B cell (primary cell): ENCODE data around the gene ATRIP. TPM values are rescaled to one million over a fixed set of nuclear protein-coding genes. Genes with fewer than 3 reads are reported as not detected.

Experiments
- ATAC-seq: fragments of 200-7000 bp; cut with Tn5 transposase; one replicate; pipeline ENCODE4 v1.10.0; 2021; ENCODE audit warnings: low read depth, mild to moderate bottlenecking, moderate number of reproducible peaks, moderate library complexity
- CTCF ChIA-PET: fragments of 350-600 bp; sonication (Branson Sonifier 250); formaldehyde crosslinking; loops from one replicate; lab custom pipeline; 2021; ENCODE audit warnings: antibody characterized with exemption, inconsistent platforms; lab: Charles Lee
- POLR2A ChIA-PET: fragments of 350-600 bp; sonication (Branson Sonifier 250); formaldehyde crosslinking; loops from one replicate; lab custom pipeline; 2021; ENCODE audit warnings: antibody characterized with exemption; lab: Charles Lee
- DNase-seq: peaks from one replicate; pipeline ENCODE4 v3.0.0; 2013
- H2AFZ ChIP-seq: 2 replicates; pipeline ENCODE4 v1.6.1; 2012; ENCODE audit warnings: mild to moderate bottlenecking, low read depth, low read length; ENCODE audit not compliant: insufficient read depth, poor library complexity, severe bottlenecking
- H3K27ac ChIP-seq, 2 donors: 1 replicate in 1 of 2; 2 replicates in 1 of 2; pipeline ENCODE4 v1.5.1; 2012 to 2013; ENCODE audit warnings: low read length in 2 of 2, mild to moderate bottlenecking in 2 of 2, moderate library complexity in 1 of 2
- H3K27me3 ChIP-seq, 4 experiments: fragments of 200-600 bp in 1 of 4; sonication (generic) in 1 of 4; replicated peaks in 1 of 4; 1 replicate in 2 of 4; 2 replicates in 2 of 4; pipeline versions ENCODE4 v1.6.1 to v1.7.0; 2013 to 2016; ENCODE audit warnings: low read length in 3 of 4, mild to moderate bottlenecking in 2 of 4, mixed read lengths in 1 of 4, moderate library complexity in 1 of 4; ENCODE audit not compliant: insufficient read depth in 4 of 4, control insufficient read depth in 3 of 4; ENCODE audit errors: control extremely low read depth in 1 of 4
- H3K36me3 ChIP-seq, 2 experiments: replicated peaks in 1 of 2; 1 replicate in 1 of 2; 2 replicates in 1 of 2; pipeline versions ENCODE4 v1.6.1 to v1.7.1; 2013; ENCODE audit warnings: low read length in 1 of 2; ENCODE audit not compliant: insufficient read depth in 2 of 2, control insufficient read depth in 1 of 2; ENCODE audit errors: control extremely low read depth in 1 of 2, extremely low read depth in 1 of 2
- H3K4me1 ChIP-seq, 2 donors: fragments of 200-600 bp in 1 of 2; sonication (generic) in 1 of 2; 1 replicate in 1 of 2; 2 replicates in 1 of 2; pipeline versions ENCODE4 v1.5.1 to v1.6.1; 2013 to 2017; ENCODE audit warnings: low read length in 2 of 2; ENCODE audit not compliant: control insufficient read depth in 2 of 2, insufficient read depth in 2 of 2
- H3K4me2 ChIP-seq: replicated peaks from 2 replicates; pipeline ENCODE3; 2012; ENCODE audit warnings: mild to moderate bottlenecking, low read depth, low read length; ENCODE audit not compliant: poor library complexity, severe bottlenecking
- H3K4me3 ChIP-seq, 5 experiments: fragments of 200-600 bp in 1 of 5; sonication (generic) in 1 of 5; 1 replicate in 3 of 5; 2 replicates in 2 of 5; pipeline versions ENCODE4 v1.5.1 to v1.7.0; 2011 to 2016; ENCODE audit warnings: low read length in 4 of 5, mild to moderate bottlenecking in 4 of 5, low read depth in 2 of 5, control low read depth in 1 of 5, moderate library complexity in 1 of 5; ENCODE audit not compliant: insufficient read depth in 1 of 5; ENCODE audit errors: control extremely low read depth in 1 of 5, extremely low read depth in 1 of 5
- H3K79me2 ChIP-seq: fragments of 200-600 bp; sonication (generic); one replicate; pipeline ENCODE4 v1.6.0; 2016; ENCODE audit warnings: low read length; ENCODE audit not compliant: control insufficient read depth, insufficient read depth
- H3K9ac ChIP-seq: fragments of 200-600 bp; sonication (generic); 2 replicates; pipeline ENCODE4 v1.6.1; 2017; ENCODE audit warnings: mild to moderate bottlenecking, low read length, moderate library complexity
- H3K9me3 ChIP-seq, 3 donors: one replicate each; pipeline versions ENCODE4 v1.6.1 to v1.7.1; 2013; ENCODE audit warnings: low read length in 2 of 3; ENCODE audit not compliant: control insufficient read depth in 2 of 3, insufficient read depth in 1 of 3; ENCODE audit errors: control extremely low read depth in 1 of 3
- H4K20me1 ChIP-seq: 2 replicates; pipeline ENCODE4 v1.6.0; 2012; ENCODE audit warnings: mild to moderate bottlenecking, low read length; ENCODE audit not compliant: insufficient read depth, control insufficient read depth, poor library complexity, severe bottlenecking
- H3K27ac Mint-ChIP-seq: one replicate; pipeline ENCODE4 v1.8.0; 2021; ENCODE audit warnings: mixed read lengths
- H3K27me3 Mint-ChIP-seq: one replicate; pipeline ENCODE4 v1.8.0; 2021; ENCODE audit warnings: mixed read lengths
- H3K4me1 Mint-ChIP-seq: one replicate; pipeline ENCODE4 v1.8.0; 2021; ENCODE audit warnings: mixed read lengths
- H3K4me3 Mint-ChIP-seq: one replicate; pipeline ENCODE4 v1.8.0; 2021; ENCODE audit warnings: mixed read lengths
- H3K9me3 Mint-ChIP-seq: one replicate; pipeline ENCODE4 v1.8.0; 2022; ENCODE audit warnings: mixed read lengths; ENCODE audit not compliant: insufficient read depth
- EZH2 ChIP-seq: IDR thresholded peaks from 2 replicates; pipeline ENCODE4 v1.6.1; 2012; ENCODE audit warnings: borderline replicate concordance, low read depth, mild to moderate bottlenecking, moderate library complexity, low read length; ENCODE audit not compliant: insufficient read depth, poor library complexity, severe bottlenecking
- WGBS: methylation state at CpG from one replicate; pipeline ENCODE4 v1.1.5; 2013; ENCODE audit warnings: missing lambda C conversion rate; ENCODE audit not compliant: insufficient coverage; 5-methylcytosine and 5-hydroxymethylcytosine counted together
- intact Hi-C: fragments of 100-400 bp; cut with micrococcal nuclease; formaldehyde crosslinking; loops from one replicate; pipeline ENCODE4 v1.10.0; 2022
- polyA plus RNA-seq: library from polyadenylated mRNA; depleted of rRNA; stranded (reverse); fragments of >200 nt; gene quantifications from 2 replicates; pipeline ENCODE4 v1.2.3, GENCODE V29; 2012
- total RNA-seq, 2 donors: library from RNA; stranded (reverse); fragments of 120-200 nt in 1 of 2; gene quantifications; 1 replicate in 1 of 2; 2 replicates in 1 of 2; pipeline versions ENCODE4 v1.2.3 to v1.2.4, GENCODE V29; 2013 to 2022
- TF ChIP-seq, protein P1 (sequence below): fragments of 200-600 bp; IDR thresholded peaks from one replicate; pipeline ENCODE4 v1.8.0; 2022; ENCODE audit warnings: antibody characterized with exemption, mild to moderate bottlenecking

The ATRIP gene
- total and polyA plus RNA-seq, 2 donors (not counting 1 experiment from before 2014, with no cell fraction given), result 10.5 to 11.6 TPM

DNA sequence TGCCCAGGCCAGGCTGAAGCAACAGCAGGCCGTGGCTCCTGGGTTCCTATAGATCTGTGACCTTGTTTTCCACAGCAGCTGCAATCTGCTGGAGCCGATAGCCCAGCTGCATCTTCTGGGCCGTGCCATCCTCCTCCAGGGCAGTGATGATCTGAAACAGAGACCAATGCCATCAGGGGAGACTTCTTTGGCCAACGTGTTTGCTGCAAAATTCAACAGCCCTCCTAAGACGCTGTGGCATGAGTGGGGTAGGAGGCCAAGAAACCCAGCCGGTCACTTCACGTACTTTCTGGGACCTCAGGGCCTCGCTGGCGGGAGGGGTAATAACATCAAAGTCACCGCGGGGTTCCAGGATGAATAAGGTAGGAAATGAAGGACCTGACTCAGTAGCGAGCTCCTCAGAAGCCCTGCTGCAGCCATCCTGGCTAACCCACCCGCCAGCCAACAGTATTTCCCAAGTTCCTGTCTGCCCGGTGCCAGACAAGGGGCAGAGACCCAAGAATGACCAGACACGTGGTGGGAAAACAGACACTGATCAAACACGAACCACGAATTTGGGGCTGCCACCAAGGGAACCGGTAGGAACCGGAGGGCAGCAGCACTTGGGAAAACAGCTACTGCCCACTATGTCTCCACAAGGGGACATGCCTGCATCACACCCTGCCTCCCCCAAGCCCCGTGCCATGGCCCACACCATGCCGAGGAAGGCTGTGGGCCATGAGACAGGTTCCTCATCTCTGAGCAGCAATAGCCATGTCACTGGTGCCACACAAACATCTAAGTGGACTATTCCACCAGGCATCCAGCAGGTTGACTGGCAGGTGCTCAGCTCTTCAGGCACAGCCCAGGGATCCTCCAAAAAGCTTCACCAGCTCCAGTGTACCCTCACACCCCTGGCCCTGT is 41.8 kb upstream of the ATRIP start:
- no peaks in the 10 kb centered on the region for H3K27me3 Mint-ChIP-seq
- DNase-seq (peak; percentile 1), ATAC-seq (no peak)
- Histone ChIP-seq H3K9ac (no peak overlapping the region), H3K9me3 (no peaks in the 10 kb centered on the region), H4K20me1 (no peaks in the 10 kb centered on the region), H3K4me1 (no peaks in the 10 kb centered on the region), H3K27me3 (no peaks in the 10 kb centered on the region), H3K36me3 (no peaks in the 10 kb centered on the region), H2AFZ (no peak overlapping the region), H3K79me2 (no peaks in the 10 kb centered on the region), H3K27ac (no peak overlapping the region), H3K4me3 (no peak overlapping the region), H3K4me2 (no peak overlapping the region)
- ChIA-PET POLR2A (no interaction called here), CTCF (interaction anchor here (0.6 to 8.0 kb wide), 3 partner anchors 30 to 1074 kb away, joined by 3 to 330 read pairs (median 190); partner anchors contain the start of genes CCDC51, PFKFB4, PLXNB1 and TMA7)
- H3K9me3 Mint-ChIP-seq, result no peaks in the 10 kb centered on the region
- 93% methylated on average over 19 of the region's 21 CpGs for WGBS
- TF ChIP-seq EZH2, result no peak
- TF ChIP-seq, protein P1, sequence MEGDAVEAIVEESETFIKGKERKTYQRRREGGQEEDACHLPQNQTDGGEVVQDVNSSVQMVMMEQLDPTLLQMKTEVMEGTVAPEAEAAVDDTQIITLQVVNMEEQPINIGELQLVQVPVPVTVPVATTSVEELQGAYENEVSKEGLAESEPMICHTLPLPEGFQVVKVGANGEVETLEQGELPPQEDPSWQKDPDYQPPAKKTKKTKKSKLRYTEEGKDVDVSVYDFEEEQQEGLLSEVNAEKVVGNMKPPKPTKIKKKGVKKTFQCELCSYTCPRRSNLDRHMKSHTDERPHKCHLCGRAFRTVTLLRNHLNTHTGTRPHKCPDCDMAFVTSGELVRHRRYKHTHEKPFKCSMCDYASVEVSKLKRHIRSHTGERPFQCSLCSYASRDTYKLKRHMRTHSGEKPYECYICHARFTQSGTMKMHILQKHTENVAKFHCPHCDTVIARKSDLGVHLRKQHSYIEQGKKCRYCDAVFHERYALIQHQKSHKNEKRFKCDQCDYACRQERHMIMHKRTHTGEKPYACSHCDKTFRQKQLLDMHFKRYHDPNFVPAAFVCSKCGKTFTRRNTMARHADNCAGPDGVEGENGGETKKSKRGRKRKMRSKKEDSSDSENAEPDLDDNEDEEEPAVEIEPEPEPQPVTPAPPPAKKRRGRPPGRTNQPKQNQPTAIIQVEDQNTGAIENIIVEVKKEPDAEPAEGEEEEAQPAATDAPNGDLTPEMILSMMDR, result no peak
- no peak overlapping the region for H3K27ac Mint-ChIP-seq
- H3K4me3 Mint-ChIP-seq, result no peak overlapping the region
- no peaks in the 10 kb centered on the region for H3K4me1 Mint-ChIP-seq
- intact Hi-C loops, result no loop called here

DNA sequence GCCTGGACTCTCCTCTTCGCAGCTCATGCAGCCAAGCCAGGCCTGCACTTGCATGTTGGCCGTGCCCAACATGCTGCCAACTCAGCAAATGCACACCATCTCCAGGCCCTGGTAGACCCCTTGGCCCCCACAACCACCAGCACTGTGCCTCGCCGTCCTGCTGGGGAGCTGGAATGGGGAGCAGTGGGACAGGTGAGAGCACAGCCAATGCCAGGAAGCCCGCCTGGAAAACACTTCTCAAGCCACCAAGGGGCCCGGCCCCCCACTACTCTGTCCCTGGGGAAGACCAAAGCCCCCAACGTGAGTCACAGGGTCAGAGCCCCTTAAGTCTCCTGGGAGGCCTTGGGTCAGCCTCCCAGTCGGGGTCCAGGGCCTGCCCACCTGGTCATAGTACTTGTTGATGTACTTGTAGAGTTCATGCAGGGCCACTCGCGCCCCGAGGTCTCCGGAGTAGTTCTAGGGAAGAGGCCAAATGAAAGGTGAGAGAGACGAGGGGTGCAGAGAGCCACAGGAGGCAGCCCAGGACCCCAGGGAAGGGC is 41.1 kb upstream of the ATRIP start:
- H2AFZ ChIP-seq, result no peak overlapping the region
- no peak overlapping the region for H3K4me3 Mint-ChIP-seq
- CTCF ChIA-PET, result interaction anchor here (7.6 to 8.0 kb wide), 2 partner anchors 29 to 147 kb away, joined by 190 to 330 read pairs; partner anchors contain the start of genes CCDC51, PFKFB4, PLXNB1 and TMA7
- H3K4me1 ChIP-seq, result no peaks in the 10 kb centered on the region
- no peak overlapping the region for H3K4me2 ChIP-seq
- no peak for ATAC-seq
- WGBS, result 90% methylated on average over 12 of the region's 13 CpGs
- H3K79me2 ChIP-seq, result no peaks in the 10 kb centered on the region
- TF ChIP-seq, protein P1, result no peak
- TF ChIP-seq EZH2, result no peak
- intact Hi-C loops, result no loop called here
- no peak overlapping the region for H3K4me3 ChIP-seq
- H3K9me3 ChIP-seq, result no peaks in the 10 kb centered on the region
- H3K27me3 Mint-ChIP-seq, result no peaks in the 10 kb centered on the region
- no peaks in the 10 kb centered on the region for H4K20me1 ChIP-seq
- no peak overlapping the region for H3K9ac ChIP-seq
- H3K27ac ChIP-seq, result no peak overlapping the region
- no peaks in the 10 kb centered on the region for H3K4me1 Mint-ChIP-seq
- no peaks in the 10 kb centered on the region for H3K9me3 Mint-ChIP-seq
- no peaks in the 10 kb centered on the region for H3K27me3 ChIP-seq
- POLR2A ChIA-PET, result no interaction called here
- no peak overlapping the region for H3K27ac Mint-ChIP-seq
- no peak for DNase-seq
- no peaks in the 10 kb centered on the region for H3K36me3 ChIP-seq
